Esophagus squamous epithelium (tissue), 4 donors: ENCODE results near the gene AP2A2.

Experiments used
- CTCF ChIP-seq, 6 experiments: fragments of 450-650 bp in 4 of 6; fragments of 200-600 bp in 2 of 6; sonication (generic) in 2 of 6; IDR thresholded peaks; one replicate each; pipeline ENCODE4 v1.5.1; 2016 to 2019; ENCODE audit warnings: antibody characterized with exemption in 6 of 6, mild to moderate bottlenecking in 4 of 6, moderate library complexity in 4 of 6
- POLR2A ChIP-seq, 4 donors: fragments of 450-650 bp; IDR thresholded peaks; one replicate each; pipeline ENCODE4 v1.6.1; 2017; ENCODE audit warnings: antibody characterized with exemption in 4 of 4, mild to moderate bottlenecking in 4 of 4, moderate library complexity in 3 of 4

GRCh38 chr11:1047595-1048156, 122.0 kb downstream of the AP2A2 start:
- TF ChIP-seq CTCF (IDR thresholded peaks at IDR 0.05): no peak
- TF ChIP-seq POLR2A (IDR thresholded peaks at IDR 0.05): no peak
